ENCODE data around the gene NPC1.

DNA sequence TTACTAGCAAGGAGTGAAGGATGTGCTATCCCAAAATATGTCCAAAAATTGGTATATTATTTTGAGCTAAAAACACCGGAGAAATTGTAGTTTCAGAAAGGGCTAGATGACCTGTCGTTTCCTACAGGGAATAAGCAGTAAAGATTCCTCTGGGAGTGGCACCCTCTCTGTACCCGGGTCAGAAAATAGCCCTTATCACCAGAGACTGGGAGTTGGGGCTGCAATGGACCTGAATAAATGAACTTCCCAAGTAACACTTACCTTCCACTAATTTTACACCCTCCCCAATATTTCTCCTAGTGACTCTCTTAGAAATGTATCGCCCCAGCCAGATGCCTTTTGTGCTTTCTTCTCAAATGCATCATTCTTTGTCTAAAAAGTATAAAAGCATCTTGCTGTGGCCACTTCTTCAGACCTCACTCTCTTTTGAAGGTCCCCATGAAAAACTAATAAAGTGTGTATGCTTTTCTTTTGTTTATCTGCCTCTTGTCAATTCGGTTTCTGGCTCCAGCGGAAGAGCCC is 83.7 kb downstream of the NPC1 start:
- TF ChIP-seq POLR2AphosphoS5 (IDR thresholded peaks at IDR 0.05; ENCODE audit: low read depth, low read length): no peak
- TF ChIP-seq POLR2A (IDR thresholded peaks at IDR 0.05; ENCODE audit: low read depth, low read length): no peak
- TF ChIP-seq TAF1 (IDR thresholded peaks at IDR 0.05; ENCODE audit: low read depth, low read length): no peak
- TF ChIP-seq SPI1 (IDR thresholded peaks at IDR 0.05; ENCODE audit: low read depth, low read length): no peak
- TF ChIP-seq POU2F2 (IDR thresholded peaks at IDR 0.05; ENCODE audit: low read depth, low read length): no peak
